ENCODE measurements around the gene IL4.

The IL4 gene

DNA sequence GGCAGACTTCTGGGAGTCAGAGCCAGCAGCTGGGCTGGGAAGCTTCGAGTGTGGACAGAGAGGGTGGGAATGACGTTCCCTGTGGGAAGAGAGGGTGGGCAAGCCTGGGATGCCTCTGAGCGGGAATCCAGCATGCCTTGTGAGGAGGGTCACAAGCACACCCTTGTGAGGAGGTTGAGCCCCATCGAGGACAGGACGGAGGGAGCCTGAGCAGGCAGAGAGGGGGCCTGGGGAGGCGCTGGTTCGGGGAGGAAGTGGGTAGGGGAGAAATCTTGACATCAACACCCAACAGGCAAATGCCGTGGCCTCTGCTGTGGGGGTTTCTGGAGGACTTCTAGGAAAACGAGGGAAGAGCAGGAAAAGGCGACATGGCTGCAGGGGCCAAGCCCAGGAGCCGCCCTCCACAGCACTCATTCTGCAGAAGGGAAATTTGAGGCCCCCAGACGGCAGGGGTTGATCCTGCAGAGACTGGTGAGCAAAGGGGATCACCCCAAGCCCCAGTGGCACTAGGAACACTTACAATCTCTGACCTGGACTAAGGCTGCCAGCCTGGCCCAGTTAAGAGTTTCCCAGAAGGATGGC is 16.9 kb upstream of the IL4 start:
- Histone ChIP-seq H3K36me3 (ENCODE audit: control insufficient read depth in 2 of 2, insufficient read depth in 1 of 2, low read length in 2 of 2) (no peaks in the 10 kb centered on the region), H3K9me3 (ENCODE audit: control insufficient read depth, insufficient read depth, low read depth, low read length) (no peaks in the 10 kb centered on the region), H3K4me3 (ENCODE audit: low read depth, low read length) (no peak overlapping the region), H3K27ac (ENCODE audit: extremely low read depth, low read depth, low read length) (no peak overlapping the region), H3K4me1 (ENCODE audit: control insufficient read depth, insufficient read depth, low read length) (no peaks in the 10 kb centered on the region)
- CTCF ChIA-PET = no interaction called here
- TF ChIP-seq ZNF2 (tag by site-specific recombination; IDR thresholded peaks at IDR 0.05) (no peak), YY1 (tag by site-specific recombination; IDR thresholded peaks at IDR 0.05) (no peak), GFI1B (tag by site-specific recombination; IDR thresholded peaks at IDR 0.05) (no peak), ZBTB1 (tag by site-specific recombination; IDR thresholded peaks at IDR 0.05) (no peak), MEIS1 (CRISPR knock-in tag; IDR thresholded peaks at IDR 0.05; ENCODE audit: borderline replicate concordance) (no peak), ZNF571 (tag by site-specific recombination; IDR thresholded peaks at IDR 0.05) (no peak), ZNF223 (tag by site-specific recombination; IDR thresholded peaks at IDR 0.05) (no peak), ZNF169 (tag by site-specific recombination; IDR thresholded peaks at IDR 0.05) (no peak), ZNF324 (tag by site-specific recombination; IDR thresholded peaks at IDR 0.05) (no peak), ZNF354C (tag by site-specific recombination; IDR thresholded peaks at IDR 0.05; ENCODE audit: borderline replicate concordance, low read depth) (no peak), BCL11B (tag by site-specific recombination; IDR thresholded peaks at IDR 0.05; ENCODE audit: low read depth) (no peak), ZNF184 (tag by site-specific recombination; IDR thresholded peaks at IDR 0.05) (no peak), ZNF791 (tag by site-specific recombination; IDR thresholded peaks at IDR 0.05) (no peak), ZNF423 (tag by site-specific recombination; IDR thresholded peaks at IDR 0.05) (no peak), ZNF610 (tag by site-specific recombination; IDR thresholded peaks at IDR 0.05; ENCODE audit: borderline replicate concordance) (no peak), ZNF777 (tag by site-specific recombination; IDR thresholded peaks at IDR 0.05; ENCODE audit: borderline replicate concordance) (no peak)
- TF ChIP-seq, protein P1, sequence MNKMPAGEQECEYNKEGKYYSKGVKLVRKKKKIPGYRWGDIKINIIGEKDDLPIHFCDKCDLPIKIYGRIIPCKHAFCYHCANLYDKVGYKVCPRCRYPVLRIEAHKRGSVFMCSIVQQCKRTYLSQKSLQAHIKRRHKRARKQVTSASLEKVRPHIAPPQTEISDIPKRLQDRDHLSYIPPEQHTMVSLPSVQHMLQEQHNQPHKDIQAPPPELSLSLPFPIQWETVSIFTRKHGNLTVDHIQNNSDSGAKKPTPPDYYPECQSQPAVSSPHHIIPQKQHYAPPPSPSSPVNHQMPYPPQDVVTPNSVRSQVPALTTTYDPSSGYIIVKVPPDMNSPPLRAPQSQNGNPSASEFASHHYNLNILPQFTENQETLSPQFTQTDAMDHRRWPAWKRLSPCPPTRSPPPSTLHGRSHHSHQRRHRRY (tag by site-specific recombination; IDR thresholded peaks at IDR 0.05) = no peak
- TF ChIP-seq, protein P2, sequence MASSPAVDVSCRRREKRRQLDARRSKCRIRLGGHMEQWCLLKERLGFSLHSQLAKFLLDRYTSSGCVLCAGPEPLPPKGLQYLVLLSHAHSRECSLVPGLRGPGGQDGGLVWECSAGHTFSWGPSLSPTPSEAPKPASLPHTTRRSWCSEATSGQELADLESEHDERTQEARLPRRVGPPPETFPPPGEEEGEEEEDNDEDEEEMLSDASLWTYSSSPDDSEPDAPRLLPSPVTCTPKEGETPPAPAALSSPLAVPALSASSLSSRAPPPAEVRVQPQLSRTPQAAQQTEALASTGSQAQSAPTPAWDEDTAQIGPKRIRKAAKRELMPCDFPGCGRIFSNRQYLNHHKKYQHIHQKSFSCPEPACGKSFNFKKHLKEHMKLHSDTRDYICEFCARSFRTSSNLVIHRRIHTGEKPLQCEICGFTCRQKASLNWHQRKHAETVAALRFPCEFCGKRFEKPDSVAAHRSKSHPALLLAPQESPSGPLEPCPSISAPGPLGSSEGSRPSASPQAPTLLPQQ (tag by site-specific recombination; IDR thresholded peaks at IDR 0.05) = no peak
- TF ChIP-seq, protein P3, sequence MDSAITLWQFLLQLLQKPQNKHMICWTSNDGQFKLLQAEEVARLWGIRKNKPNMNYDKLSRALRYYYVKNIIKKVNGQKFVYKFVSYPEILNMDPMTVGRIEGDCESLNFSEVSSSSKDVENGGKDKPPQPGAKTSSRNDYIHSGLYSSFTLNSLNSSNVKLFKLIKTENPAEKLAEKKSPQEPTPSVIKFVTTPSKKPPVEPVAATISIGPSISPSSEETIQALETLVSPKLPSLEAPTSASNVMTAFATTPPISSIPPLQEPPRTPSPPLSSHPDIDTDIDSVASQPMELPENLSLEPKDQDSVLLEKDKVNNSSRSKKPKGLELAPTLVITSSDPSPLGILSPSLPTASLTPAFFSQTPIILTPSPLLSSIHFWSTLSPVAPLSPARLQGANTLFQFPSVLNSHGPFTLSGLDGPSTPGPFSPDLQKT (IDR thresholded peaks at IDR 0.05; ENCODE audit: borderline replicate concordance, low read depth, low read length) = no peak
- TF ChIP-seq, protein P4, sequence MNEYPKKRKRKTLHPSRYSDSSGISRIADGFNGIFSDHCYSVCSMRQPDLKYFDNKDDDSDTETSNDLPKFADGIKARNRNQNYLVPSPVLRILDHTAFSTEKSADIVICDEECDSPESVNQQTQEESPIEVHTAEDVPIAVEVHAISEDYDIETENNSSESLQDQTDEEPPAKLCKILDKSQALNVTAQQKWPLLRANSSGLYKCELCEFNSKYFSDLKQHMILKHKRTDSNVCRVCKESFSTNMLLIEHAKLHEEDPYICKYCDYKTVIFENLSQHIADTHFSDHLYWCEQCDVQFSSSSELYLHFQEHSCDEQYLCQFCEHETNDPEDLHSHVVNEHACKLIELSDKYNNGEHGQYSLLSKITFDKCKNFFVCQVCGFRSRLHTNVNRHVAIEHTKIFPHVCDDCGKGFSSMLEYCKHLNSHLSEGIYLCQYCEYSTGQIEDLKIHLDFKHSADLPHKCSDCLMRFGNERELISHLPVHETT (tag by site-specific recombination; IDR thresholded peaks at IDR 0.05) = no peak
- POLR2A ChIA-PET = no interaction called here

DNA sequence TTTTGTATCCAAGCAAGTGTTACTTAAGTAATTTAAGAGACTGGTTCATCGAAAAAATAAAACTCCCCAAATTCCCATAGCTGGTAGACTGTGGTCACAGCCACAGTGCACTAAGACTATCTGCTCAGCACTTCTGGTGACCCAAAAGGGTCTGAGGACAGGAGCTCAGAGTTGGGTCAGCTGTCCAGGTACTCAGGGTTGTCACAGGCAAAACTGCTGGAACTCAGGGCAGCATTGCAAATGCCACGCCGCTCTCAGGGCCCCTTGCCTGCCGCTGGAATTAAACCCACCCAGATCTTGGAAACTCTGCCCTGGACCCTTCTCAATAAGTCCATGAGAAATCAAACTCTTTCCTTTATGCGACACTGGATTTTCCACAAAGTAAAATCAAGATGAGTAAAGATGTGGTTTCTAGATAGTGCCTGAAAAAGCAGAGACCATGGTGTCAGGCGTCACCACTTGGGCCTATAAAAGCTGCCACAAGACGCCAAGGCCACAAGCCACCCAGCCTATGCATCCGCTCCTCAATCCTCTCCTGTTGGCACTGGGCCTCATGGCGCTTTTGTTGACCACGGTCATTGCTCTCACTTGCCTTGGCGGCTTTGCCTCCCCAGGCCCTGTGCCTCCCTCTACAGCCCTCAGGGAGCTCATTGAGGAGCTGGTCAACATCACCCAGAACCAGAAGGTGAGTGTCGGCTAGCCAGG is 16.0 kb upstream of the IL4 start, which contains the start of gene IL13:
IL13 (plus strand) TSS at position 498 of the 705 bp plus-strand sequence; CDS start at position 512, 14 bp downstream.
- Histone ChIP-seq H3K27ac (ENCODE audit: extremely low read depth, low read depth, low read length) (no peak within 1 kb of the TSS), H3K4me3 (ENCODE audit: low read depth, low read length) (no peak within 1 kb of the TSS), H3K4me1 (ENCODE audit: control insufficient read depth, insufficient read depth, low read length) (no peaks in the 10 kb centered on the region), H3K9me3 (ENCODE audit: control insufficient read depth, insufficient read depth, low read depth, low read length) (no peaks in the 10 kb centered on the region), H3K36me3 (ENCODE audit: control insufficient read depth in 2 of 2, insufficient read depth in 1 of 2, low read length in 2 of 2) (no peaks in the 10 kb centered on the region)
- no peak for TF ChIP-seq ZNF555 (tag by site-specific recombination; conservative IDR thresholded peaks at IDR 0.05)
- no peak for TF ChIP-seq ZNF501 (tag by site-specific recombination; IDR thresholded peaks at IDR 0.05)
- POLR2A ChIA-PET = no interaction called here
- CTCF ChIA-PET = interaction anchor here (1.6 kb wide), 1 partner anchor 19 kb away, joined by 7 read pairs; no protein-coding TSS in a partner anchor
